ENCODE results near the gene GABRR3.

GABRR3 gene

GRCh38 chr3:98035208-98035607 is at the start of gene GABRR3:
TSS of gene GABRR3 (minus strand) at chr3:98035315. CDS start at chr3:98034987, 328 bp downstream.
- FAIRE-seq, result no peak

DNA sequence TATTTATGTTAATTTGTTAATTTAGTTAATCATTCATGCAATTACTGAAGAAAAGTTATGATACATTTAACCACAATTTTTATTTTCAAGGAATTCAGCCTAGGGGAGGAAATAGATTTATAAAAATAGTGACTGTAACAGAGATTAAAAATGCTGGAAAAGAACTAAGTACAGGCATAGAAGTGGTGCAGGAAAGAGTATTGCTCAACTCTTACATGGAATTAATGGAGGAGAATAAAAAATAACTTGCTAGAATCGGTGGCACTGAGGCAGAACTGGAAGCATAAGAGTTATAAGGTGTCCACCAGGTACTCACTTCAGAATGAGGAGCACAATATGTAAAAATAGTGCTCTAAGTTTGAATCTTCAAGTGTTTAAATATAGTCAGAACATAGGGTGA is 38.4 kb upstream of the GABRR3 start:
- FAIRE-seq, result no peak

GRCh38 chr3:98070840-98071239 is 35.7 kb upstream of the GABRR3 start:
- no peak for FAIRE-seq

GRCh38 chr3:98068824-98069223 is 33.7 kb upstream of the GABRR3 start:
- no peak for FAIRE-seq

DNA sequence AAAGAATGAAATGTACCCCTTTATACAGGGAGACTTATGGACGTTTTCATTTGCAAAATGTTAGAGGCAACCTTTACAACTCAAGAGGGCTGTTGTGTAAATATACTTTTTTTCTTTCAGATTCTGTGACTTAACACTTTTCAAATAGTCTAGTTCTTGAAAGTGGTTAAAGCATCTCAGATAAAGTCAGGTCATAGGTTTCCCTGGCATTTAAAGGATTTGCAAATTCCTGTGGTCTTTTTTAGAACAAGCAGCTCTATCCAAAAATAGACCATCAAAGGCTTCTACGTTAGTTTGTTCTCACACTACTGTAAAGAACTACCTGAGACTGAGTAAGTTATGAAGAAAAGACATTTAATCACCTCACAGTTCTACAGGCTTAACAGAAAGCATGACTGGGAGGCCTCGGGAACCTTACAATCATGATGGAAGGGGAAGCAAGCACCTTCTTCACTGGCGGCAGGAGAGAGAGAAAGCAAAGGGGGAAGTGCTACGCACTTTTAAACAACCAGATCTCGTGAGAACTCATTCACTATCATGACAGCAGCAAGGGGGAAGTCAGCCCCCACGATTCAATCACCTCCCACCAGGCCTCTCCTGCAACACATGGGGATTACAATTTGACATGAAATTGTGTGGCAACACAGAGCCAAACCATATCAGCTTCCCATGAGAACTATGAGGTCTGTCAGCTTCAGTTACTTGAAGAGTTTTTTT is 23.3 kb upstream of the GABRR3 start:
- FAIRE-seq, result no peak

- FAIRE-seq, result no peak
Observed at GRCh38 chr3:98057631-98058030, 22.5 kb upstream of the GABRR3 start.

DNA sequence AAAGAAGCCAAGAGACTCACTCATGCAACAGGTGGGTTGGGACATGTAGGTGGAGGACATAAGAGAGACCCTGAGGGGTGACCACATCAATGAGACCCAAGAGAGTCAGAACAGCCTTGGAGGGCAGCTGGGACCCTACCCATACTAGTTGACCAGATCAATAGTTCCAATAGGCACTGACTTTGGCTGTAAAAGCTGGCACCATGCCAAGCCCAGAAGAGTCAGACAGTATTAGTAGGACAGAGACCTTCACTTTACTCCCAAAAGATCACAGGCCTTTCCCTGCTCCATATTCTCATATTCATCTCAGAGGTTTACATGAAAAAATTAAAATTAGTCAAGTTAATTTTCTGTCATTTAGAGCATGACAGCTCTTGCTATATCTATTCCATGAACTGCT is 20.9 kb upstream of the GABRR3 start:
- FAIRE-seq, result no peak

GRCh38 chr3:98049271-98049670 is 14.2 kb upstream of the GABRR3 start:
- FAIRE-seq, result no peak

DNA sequence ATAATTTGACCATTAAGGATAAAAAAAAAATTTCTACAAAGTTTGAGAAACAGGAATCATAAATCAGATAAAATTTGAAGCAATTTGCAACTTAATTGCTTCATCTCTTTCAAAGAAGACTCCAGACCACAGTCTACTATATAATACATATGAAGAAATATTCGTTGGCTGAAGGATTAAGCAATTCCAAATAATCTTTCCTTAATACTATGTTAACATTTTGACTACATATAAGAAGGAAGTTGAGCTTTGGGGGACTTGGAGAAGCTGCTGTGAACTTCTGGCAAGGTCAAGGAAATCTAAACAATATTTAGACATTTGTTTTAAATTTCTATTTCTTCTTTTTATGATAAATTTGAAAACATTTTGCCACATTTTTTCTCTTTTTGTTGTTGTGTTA is 13.5 kb upstream of the GABRR3 start:
- FAIRE-seq, result no peak

- no peak for FAIRE-seq
Observed at GRCh38 chr3:98041350-98041749, 6.2 kb upstream of the GABRR3 start.

DNA sequence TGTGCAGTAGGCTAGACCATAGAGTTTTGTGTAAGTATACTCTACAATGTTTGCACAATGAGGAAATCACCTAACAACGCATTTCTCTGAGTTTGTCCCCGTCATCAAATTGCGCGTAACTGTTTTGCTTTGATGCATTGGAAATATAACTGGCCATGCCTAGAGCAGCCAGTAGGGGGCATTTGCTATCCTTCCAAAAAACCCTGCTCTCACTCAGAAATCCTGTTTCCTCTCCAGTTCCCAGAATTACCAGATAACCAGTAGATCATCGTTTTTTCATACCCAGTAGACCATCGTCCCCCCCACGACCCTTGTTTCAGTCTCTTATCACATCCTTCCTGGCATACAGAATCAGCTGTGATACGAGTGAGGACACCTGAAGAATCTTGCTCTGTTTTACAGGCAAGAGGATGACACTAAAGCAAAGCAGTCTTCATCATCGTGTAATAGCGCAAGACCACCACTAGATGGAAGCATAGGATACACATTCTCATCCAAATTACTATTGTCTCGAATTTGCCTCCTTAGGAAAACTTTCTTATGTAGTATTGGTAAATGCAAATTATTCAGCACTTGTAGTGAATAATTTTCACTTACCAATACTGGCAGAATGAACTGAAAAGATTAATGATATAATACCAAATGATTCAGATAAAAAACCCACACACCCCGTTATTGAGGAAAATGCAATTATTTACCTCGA is 4.4 kb upstream of the GABRR3 start:
- peak; percentile 41 for FAIRE-seq

GRCh38 chr3:98038876-98039275 is 3.8 kb upstream of the GABRR3 start:
- no peak for FAIRE-seq

GRCh38 chr3:98038286-98038685 is 3.2 kb upstream of the GABRR3 start:
- no peak for FAIRE-seq

- no peak for FAIRE-seq
Observed at GRCh38 chr3:98034486-98034885, 629 bp downstream of the GABRR3 start.

DNA sequence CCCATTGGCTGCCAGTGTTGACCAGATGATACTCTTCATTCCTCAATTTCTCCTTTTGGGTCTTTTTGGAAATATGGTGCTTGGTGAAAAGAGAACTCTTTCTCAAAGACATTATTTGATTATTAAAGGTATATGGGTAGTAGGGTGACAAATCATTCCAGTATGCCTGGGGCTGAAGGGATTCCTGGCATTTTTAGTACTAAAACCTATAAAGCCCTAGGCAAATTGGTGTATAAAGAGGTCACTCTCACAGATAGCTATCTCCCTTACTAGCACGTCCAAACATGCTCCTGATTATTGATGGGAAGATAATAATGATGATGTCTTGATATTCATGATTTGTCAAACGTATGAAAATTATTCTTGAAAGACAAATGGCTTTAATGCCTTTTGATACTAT is 1.1 kb downstream of the GABRR3 start:
- FAIRE-seq, result no peak

- FAIRE-seq, result no peak
Observed at GRCh38 chr3:98032904-98033303, 2.2 kb downstream of the GABRR3 start.

DNA sequence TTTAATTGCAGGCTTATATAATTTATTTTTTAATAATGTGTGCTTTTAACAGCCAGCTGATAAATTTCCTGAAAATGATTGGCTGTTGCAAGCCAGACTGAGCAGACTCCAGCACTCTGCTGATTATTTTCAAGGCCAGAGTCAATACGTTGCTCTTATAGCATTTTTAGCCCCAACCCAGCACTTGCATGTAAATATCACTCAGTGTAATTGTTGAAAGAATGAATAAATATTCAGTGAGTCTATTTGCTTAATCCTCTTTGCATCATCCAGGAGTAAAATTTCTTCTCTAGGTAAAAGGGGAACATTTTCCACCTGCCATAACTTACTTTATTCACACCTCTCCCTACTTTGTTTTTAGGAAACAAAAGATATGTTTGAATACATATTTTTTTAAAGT is 2.9 kb downstream of the GABRR3 start:
- FAIRE-seq, result no peak

GRCh38 chr3:98029083-98029482 is 6.0 kb downstream of the GABRR3 start:
- no peak for FAIRE-seq

GRCh38 chr3:98027085-98027446 is 8.0 kb downstream of the GABRR3 start:
- FAIRE-seq, result no peak

DNA sequence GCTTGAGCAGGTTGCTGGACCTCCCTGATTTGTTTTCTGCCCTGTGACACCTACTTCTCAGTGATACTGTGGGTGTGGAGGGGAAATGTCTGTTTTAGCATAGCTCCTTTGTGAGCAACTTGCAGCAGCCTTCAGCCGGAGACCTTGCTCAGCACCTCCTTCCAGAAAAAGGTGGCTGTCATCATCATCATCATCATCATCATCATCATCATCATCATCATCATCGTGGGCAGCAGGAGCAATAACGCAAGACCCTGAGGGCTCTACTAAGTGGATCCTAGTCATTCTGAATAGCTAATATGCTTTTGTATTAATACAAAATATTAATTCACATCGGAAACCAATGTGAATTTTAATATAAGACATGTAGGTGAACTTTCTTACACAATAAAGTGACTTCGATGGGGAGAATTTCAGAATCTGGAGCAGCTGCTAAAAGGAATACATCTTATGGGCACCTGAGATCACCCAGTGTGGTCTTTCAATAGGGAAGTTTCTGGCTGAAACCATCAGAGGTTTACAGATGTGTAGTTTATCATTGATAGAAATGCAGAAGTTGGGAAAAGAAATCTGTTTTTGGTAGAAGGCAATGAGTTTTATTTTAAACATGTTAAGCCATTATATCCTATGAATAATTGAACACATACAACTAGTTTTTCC is 8.6 kb downstream of the GABRR3 start:
- FAIRE-seq, result no peak

- FAIRE-seq, result no peak
Observed at GRCh38 chr3:98025392-98025945, 9.6 kb downstream of the GABRR3 start.

DNA sequence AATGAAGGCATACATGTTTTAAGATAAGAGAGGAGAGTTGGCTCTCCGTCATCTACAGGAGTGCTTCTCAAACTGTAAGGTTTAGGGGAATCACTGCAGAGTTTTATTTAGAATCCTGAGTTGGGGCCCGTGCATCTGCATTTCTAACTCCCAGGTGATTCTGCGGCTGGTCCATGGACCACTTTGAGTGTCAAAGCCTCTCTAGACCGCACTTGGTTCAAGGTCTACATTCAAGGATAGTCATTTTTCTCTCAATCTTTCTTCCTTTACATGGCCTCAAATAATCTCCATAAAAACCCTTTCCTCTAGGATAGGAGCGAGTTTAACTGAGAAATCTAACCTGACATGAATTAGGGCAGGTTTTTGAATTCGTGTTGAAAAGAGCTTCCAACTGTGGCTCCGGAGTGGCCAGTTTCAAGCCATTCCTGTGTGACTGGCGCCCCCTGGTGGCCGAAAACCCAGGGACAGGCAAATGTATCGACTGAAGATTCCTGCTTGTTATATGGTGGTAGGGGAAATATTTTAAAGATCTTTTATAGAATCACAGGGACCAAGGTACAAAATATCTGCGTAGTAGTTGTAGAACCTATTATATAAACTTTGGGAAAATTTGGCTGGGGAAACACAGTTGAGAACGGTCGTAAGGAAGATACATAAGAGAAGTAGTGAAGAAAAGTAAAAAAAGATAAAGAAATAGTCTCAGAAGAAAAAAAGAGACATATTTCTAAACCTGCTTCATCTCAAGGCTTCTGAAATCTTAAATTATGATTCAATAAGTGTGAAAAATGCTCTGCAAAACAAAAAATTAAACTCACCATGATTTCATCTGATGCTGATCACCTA is 11.9 kb downstream of the GABRR3 start:
- FAIRE-seq, result peak; percentile 21
